ENCODE data around the gene IQCF2.
"Not testable (repeated sequence)": the region's sequence is repeated elsewhere in the genome, so short reads cannot be mapped to it uniquely, and the experiment has no call there.

IQCF2 gene

DNA sequence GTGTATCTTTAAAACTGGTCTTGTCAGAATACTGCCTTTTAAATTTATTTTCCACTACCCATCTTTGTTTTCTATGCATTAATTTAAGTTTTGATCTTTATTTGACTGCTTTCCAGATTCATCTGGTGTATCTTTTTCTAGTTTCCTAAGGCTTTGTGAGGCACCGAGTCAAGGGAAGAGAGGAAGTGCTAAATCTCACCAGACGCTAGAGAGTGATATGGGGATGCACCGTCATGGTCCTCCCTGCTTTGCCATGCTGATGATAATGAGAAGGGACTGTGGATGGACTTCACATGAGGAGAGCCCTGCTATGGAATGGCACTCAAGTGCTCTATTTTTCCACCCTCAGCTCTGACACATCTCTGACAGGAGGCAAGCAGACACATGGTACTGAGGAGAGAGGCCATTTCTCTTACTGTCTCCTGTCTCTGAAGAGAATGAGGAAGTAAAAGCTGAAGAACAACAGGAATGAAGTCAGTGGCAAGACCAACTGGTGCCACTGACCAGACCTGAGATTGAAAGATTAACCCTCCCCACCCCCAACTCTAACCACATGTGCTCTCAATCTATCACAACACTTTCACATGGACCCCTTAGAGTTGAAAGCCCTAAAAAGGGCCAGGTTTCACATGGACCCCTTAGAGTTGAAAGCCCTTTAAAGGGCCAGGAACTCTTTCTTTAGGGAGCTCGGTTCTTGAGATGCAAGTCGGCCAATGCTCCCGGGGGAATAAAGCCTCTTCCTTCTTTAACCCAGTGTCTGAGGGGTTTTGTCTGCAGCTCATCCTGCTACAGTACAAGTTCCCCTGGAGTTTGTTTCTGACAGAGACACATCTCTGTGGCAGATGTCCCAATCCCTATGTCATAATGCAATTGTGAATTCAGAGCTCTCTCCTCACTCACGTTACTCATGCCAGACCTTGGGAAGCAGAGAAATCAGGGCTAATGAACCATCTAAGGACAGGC is at the start of gene IQCF2:
TSS of gene IQCF2 (plus strand) at position 913 of the 963 bp plus-strand sequence. CDS start 52 bp downstream, outside the sequence.
- no peak for DNase-seq (ENCODE audit: low spot score)

DNA sequence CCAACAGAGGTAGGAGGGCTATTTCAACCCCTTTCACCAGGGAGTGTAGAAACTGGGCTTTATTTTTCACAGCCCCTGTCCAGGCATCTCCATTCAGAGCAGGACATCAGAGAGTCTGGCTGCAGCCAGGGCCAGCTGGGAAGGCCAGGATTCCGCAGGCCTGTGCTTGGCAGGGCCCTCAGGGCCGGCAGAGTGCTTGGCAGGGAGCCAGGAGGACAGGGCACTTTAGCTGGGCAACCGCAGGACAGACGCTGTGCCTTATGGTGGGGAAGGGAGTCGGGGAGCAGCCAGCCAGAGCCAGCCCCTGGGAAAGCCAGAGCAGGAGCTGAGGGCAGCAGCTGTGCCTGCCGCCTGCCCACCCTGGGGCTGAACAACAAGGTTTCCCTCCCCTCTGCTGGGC is 47.9 kb upstream of the IQCF2 start:
- no peak for DNase-seq (ENCODE audit: low spot score)

DNA sequence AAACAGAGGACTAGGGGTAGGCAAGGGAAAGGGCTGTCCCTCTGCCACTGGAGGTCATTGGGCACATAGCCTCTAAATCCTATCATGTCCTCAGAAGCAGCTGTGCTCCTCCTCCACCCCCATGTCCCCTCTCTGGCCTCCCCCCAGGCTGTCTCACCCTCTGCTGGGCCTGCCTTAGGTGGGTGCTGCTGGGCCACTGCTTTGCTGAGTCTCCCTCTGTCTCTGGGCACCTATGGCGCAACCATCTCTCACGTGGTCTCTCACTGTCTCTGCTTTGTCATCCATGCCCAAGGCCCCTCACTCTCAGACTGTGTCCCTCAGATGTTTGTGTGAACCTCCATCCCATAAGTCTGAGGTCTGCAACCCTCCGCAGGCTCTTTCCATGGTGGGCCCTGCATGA is 47.4 kb upstream of the IQCF2 start:
- DNase-seq (ENCODE audit: low spot score) = no peak

DNA sequence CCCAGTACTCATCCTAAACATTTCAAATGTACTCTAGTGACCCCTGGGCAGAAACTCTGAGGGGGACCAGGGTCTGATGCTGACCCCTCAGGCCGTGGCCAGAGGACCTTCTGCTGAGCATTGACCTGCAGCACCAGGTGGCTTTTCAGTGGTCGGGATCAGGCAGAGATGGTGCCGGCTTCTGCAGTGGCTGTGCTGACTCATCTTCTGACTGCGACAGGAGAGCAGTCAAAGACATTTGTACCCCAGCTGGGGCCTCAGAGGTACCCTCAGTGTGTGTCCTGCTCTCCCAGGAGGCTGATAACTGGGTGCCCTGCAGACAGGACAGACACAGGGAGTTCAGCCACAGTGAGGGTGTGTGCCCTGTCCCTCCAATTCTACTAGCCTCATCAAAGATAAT is 45.8 kb upstream of the IQCF2 start:
- DNase-seq (ENCODE audit: low spot score) = no peak

GRCh38 chr3:51816723-51817122 is 44.7 kb upstream of the IQCF2 start:
- DNase-seq (ENCODE audit: low spot score) = no peak

DNA sequence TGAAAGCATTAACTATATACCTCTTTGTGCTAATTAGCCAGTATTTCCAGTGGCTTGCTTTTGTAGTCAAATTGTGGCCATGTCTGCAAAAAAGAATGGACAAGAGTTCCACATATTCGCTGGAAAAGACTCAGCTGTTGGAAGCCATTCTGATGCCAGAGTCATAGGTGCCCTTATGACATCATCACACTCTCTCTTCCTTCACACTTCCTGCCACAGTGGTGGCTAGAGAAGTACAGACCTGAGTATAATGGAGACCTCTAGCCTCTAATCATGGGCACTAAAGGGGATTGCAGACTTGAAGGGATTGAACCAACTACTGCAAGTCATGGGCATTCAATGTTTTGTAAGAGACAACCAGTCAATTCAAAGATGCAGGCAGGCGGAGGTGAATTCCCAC is 44.0 kb upstream of the IQCF2 start:
- DNase-seq (ENCODE audit: low spot score) = no peak

GRCh38 chr3:51819151-51819550 is 42.3 kb upstream of the IQCF2 start:
- DNase-seq (ENCODE audit: low spot score) = no peak

DNA sequence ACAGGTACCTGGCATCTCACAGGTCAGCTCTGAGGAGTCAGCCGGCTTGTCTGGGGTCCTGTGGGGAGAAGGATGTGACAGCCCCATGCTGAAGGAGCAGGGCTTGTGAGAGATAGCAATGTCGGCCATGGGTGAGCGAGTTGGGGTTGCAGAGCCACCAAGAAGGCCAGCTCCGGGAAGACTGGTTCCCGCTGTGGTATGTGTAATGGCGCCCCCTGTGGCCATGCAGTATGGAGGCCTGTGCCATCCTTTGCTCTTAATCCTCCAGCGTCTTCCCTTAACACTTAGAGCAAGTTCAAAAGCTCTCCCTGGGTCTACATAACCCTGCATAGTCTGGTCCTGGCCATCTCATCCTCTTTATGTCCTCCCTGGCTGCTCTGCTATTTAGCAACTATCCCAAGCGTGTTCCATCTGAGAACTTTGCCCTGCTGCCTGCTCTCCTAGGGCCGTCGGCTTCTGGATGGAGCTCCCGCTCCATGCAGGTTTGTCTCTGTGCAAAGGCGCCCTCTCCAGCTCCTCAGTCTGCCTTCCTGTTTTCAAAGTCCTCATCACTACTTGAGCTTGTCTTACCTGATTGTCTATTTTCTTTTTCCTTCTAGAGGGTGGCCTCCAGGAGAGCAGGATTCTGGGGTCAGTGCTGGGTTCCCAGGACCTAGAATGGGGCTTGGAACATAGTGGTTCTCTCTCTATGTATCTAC is 41.6 kb upstream of the IQCF2 start:
- no peak for DNase-seq (ENCODE audit: low spot score)

- DNase-seq (ENCODE audit: low spot score) = no peak
Measured at GRCh38 chr3:51828297-51828696, 33.1 kb upstream of the IQCF2 start.

- DNase-seq (ENCODE audit: low spot score) = no peak
Measured at GRCh38 chr3:51830345-51830744, 31.1 kb upstream of the IQCF2 start.

GRCh38 chr3:51830836-51831385 is 30.5 kb upstream of the IQCF2 start:
- DNase-seq (ENCODE audit: low spot score) = no peak

- DNase-seq (ENCODE audit: low spot score) = no peak
Measured at GRCh38 chr3:51836606-51837005, 24.8 kb upstream of the IQCF2 start.

DNA sequence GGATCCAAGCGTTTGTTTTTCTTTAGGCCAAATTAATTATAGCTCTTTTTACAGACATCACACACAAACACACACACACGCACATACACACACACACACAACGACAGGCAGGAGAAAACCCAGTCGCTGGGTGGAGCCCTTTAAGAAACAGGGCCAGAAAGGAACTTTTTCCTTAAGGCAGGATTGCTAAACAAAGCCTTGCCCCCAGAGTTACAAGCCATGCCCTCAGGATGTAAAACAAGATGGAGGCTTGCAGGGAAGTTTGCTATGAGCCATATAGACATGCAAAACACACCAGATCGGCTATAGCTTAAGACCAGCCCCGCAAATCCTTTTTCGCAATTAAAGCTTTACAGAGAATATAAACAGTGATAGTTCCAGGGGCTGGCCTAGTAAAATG is 16.3 kb upstream of the IQCF2 start:
- DNase-seq (ENCODE audit: low spot score) = no peak

- DNase-seq (ENCODE audit: low spot score) = not testable (repeated sequence)
Measured at GRCh38 chr3:51855411-51855810, 6.0 kb upstream of the IQCF2 start.

DNA sequence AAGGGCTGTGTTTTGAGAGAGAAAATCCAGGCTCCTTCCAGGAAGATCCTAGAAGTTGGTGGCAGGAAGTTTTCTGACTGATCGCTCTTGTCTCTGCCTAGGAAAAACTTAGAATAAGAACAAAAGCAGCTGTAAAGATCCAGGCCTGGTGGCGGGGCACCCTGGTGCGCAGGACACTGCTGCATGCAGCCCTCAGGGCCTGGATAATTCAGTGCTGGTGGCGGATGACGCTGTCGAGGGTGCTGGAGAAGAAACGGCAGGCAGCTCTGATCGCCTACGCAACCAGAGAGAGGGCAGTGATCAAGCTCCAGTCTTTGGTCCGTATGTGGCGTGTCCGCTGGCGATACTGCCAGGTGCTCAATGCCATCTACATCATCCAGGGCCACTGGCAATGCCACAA is 1.5 kb downstream of the IQCF2 start:
- DNase-seq (ENCODE audit: low spot score) = no peak

DNA sequence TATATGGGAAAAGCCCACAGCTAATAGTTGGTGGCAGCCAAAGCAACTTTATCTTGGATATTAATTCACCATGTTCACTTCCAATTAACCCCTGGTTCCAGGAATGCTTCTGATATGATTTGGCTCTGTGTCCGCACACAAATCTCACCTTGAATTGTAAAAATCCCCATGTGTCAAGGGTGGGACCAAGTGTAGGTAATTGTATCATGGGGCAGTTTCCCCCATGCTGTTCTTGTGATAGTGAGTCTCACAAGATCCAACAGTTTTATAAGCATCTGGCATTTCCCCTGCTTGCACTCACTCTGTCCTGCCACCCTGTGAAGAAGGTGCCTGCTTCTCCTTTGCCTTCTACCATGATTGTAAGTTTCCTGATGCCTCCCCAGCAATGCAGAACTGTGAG is 7.5 kb downstream of the IQCF2 start:
- not testable (repeated sequence) for DNase-seq (ENCODE audit: low spot score)

GRCh38 chr3:51869304-51869703 is 7.9 kb downstream of the IQCF2 start:
- no peak for DNase-seq (ENCODE audit: low spot score)

DNA sequence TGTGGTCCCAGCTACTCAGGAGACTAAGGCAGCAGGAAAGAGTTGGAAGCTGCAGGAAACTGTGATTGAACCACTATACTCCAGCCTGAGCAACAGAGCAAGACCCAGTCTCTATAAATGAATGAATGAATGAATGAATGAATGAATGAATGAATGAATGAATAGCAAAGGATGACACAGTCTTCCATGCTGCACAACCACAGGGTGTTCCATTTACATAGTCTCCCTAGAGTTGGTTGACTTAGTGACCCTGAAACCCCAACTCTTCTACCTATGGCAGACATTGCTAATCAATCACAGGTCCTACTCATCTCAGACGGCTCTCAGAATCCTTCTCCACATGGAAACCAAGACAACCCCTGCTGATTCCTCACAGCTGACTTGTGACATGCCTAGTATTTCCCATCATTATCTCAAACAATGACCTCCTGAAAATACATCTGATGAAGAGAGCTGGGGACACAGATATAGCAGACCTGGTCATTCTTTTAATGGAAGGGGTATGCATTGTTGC is 11.9 kb downstream of the IQCF2 start:
- no peak for DNase-seq (ENCODE audit: low spot score)

DNA sequence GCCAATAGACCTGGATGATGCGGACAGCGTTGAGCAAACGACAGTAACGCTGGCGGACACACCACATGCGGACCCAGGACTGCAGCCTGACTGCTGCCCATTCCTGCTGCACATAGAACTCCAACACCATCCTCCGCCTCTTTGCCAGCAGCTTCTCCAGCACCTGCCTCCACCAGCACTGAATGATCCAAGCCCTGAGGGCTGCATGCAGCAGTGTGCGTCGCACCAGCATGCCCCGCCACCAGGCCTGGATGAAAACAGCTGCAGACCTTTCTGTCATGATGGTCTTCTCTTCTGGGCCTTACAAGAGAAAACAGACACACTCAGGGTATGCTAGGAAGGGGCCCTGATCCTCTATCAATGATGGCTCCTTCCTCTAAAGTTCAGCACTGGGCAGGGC is 12.5 kb downstream of the IQCF2 start:
- no peak for DNase-seq (ENCODE audit: low spot score)

- DNase-seq (ENCODE audit: low spot score) = no peak
Measured at GRCh38 chr3:51874411-51874810, 13.0 kb downstream of the IQCF2 start.

GRCh38 chr3:51874889-51875288 is 13.5 kb downstream of the IQCF2 start:
- DNase-seq (ENCODE audit: low spot score) = no peak

GRCh38 chr3:51875501-51875900 is 14.1 kb downstream of the IQCF2 start, which contains the start of gene IQCF5:
TSS of gene IQCF5 (minus strand) at chr3:51875601. CDS start at chr3:51875531, 70 bp downstream.
- no peak for DNase-seq (ENCODE audit: low spot score)

DNA sequence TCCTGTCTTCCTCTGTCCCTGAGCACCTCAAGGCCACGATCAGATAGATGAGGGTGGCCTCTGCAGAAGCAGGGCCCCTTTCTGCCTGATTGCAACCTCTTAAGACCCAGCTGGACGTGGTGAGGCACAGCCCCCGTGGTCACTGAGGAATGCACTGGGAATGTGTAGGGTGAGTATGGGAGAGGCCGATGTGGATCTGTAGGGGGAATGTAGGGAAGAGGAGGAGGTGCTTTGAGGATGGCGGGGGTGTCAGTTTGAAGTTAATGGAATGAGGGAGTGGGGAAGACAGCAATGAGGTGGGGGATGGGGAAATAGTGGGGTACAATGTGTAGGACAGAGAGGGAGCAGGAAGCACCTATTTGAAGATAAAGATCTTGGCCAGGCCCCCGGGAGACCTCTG is 14.8 kb downstream of the IQCF2 start:
- no peak for DNase-seq (ENCODE audit: low spot score)
